TTC549 (cell line): Measurements from ENCODE around the gene MICAL2.
A peak's percentile ranks its signal among the peaks of the same experiment; 100 is the strongest.

Experiments
- FAIRE-seq: peaks from 2 replicates; lab custom pipeline; 2012; peaks lifted over from hg19 to GRCh38; lab: Jason Lieb, UNC

The MICAL2 gene

DNA sequence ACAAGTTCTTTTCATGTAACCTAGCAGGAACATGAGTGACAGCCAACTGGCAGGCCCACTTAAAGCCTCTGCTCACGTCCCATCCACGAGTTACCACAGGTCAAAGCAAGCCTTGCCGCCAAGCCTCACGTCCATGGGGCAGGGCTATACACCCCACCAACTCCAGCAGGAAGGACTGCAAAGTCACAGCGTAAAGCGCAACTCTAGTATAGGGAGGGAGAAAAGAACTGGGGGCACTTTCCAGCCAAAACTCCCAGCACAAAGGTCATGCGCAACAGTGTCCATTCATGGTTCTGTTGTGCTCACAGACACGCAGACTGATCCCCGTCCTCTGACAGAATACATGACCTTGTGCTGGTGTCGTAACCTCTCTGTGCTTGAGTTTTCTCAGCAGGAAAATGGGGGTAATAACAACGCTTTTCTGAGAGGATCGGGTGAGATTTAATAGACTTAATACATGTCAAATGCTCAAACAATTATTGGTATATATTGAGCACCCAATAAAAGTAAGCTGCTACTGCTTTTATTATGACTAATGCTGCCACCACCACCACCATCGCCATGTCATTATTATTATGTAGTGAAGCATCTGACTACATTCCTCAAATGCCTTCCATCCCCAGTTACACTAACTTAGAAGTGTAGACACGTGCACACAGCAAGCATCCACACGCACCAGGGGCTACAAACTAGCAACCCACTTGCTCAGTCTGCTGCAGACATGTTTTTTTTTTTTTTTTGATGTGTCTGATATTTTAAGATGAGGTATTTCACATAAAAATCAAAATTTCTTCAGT, 162.6 kb downstream of the MICAL2 start:
- FAIRE-seq: no peak

DNA sequence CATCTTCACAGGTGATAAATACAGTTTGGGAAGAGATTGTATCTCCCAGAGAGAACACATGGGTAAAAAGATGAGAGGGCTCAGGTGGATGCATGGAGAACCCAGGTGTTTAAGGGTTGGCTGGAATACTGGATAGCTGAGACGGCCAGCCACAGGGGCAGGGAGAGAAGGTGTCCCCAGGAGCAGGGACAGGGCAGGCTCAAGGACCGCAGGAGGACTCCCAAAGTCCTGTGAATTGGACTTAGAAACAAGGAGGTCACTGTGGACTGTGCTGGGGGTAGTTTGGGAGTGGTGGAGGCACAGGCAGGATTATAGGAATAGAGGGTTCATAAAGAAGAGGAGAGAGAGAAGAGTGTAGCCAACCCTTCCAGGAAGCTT, 163.2 kb downstream of the MICAL2 start:
- FAIRE-seq: no peak

DNA sequence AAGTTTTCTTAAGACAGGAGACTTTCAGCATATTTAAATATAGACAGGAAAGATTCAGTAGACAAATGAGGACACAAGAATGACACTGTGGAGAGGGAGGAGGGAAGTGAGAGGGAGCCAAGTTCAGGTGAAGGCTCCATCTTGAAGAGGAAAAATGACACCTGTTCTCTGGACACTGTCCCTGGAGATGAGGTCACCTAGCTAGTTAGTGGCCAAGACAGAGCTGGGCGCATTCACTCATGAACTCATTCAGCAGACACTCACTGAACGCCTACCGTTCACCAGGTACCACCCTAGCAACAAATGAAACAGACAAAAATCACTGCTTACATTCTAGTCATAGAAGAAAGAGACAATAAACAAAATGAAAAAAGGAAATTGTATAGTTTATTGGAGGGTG, 163.7 kb downstream of the MICAL2 start:
- FAIRE-seq: no peak

GRCh38 chr11:12274558-12275197, 164.3 kb downstream of the MICAL2 start:
- FAIRE-seq: no peak

DNA sequence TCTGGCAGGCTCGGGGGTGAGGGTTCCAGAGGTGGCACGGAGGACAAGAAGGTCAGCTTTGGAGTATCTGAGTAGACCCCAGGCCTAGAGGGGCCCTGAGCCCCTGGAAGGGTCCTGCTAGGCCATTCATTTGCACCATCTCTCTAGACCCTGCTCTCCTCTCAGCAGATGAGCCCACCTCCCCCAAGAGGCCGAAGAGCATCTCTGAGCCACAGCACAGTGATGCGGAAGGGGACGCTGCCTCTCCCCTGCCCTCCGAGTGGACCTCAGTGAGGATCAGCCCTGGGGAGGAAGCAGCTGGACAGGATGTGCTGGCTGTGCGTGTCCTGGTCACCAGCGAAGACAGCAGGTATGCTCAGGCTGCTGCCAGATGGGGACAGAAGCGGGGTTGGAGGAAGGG, 165.4 kb downstream of the MICAL2 start:
- FAIRE-seq: no peak

- no peak for FAIRE-seq
Measured at GRCh38 chr11:12276356-12276755, 166.0 kb downstream of the MICAL2 start.

DNA sequence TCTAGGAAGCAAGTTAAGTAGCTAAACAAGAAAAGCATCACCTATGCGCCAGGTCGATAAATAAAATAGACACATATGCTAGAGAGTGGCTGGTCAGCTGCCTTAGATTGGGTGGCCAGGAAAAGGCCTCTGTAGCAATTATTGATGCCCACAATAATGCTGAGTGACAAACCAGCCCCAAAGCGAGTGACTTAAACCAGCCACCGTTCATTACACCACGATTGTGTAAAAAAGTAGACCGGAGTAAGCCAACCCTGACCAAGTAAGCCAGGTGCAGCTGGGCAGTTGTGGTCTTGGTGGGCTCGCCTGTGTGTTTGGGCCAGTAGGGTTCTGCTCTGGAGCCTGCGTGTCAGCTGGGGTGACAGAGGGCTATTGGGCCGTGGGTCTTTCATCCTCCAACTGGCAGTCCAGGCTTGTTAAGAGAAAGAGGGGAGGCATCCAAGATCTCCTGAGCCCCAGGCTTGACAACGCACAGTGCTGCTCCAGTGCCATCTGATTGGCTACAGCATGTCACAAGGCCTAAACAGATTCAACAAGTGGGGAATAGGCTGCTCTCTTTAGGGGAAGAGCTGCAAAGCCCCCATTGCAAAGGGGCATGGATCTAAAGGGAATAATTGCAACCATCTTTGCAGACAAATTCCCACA, 166.6 kb downstream of the MICAL2 start:
- no peak for FAIRE-seq

DNA sequence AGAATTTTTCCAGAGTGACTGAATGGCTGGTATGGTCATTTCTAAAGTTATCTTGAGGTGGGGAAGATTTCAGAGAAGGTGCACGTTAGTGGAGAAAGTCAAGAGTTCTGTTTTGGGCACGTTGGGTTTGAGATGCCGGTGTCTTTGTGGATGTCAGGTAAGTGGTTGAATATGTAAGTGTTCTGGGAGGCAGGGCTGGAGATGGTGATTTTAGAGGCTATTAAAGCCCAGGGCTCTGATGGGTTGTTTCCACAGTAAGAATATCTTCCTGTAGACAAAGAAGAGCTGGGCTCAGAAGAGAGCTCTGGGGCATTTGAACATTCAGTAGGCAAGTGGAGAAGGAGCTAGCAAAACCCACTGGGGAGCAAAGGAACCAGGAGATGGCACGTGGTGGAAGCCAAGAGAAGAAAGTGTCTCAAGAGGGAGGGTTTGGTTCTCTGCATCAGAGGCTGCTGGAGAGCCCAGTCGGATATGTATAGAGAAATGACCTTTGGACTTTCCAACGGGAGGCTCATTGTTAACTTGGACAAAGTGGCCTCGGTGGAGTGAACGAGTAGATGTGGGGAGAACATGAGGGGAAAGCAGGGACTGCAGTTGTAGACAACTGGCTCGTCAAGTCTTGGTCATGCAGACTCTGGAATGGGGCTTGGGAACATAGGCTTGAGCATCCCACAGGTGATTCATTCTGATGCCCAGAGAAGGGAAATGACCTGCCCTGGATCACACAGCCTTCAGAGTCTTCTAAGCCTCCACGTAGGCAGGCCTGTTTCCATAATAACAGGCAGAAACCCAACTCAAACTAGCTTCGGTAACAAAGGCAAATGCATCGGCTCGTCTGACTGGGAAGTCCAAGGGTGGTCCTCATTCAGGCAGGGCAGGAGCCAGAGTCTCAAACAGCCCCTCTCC, 168.6 kb downstream of the MICAL2 start:
- no peak for FAIRE-seq

DNA sequence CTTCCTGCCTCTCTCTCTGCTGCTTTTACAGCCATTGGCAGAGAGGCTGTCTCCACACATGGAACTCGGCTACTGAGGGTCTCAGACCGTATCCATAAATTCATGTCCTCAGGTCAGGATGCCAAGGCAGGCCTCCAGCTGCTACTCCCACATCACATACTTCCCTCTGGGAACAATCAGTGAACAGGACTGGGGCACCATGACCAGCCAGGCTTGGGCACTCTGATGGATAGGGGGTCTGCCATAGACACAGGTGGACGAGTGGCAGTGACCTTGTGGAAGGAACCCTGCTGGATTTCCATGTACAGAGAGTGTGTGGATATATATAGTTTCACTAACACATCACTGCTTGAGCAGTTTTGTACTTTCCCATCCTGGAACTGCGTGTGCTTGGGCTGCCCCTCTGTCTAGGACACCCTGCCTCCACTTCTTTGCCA, 169.3 kb downstream of the MICAL2 start:
- FAIRE-seq: no peak

DNA sequence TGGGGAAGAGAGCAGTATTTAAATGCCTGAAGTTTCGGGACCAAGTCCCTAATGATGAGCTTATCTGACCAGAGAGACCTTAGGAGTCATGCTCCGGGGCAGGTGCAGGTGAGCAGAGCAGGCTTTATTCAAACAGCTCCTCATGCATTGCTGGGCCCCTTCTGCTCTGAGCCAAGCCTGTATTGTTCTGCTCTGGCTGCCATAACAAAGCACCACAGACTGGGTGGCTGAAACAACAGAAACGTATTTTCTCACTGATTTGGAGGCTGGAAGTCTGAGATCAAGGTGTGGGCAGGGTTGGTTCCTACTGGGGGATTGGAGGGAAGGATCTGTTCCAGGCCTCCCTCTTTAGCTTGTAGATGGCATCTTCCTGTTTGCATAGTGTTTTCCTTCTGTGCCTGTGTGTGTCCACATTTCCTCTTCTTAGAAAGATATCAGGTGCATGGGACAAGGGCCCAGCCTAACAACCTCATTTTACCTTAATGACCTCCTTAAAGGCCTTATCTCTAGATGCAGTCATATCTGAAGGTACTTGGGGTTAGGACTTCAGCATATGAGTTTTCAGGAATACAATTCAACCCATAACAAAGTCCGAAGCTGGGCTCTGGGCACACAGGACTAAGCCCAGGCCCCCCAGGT, 169.9 kb downstream of the MICAL2 start:
- FAIRE-seq: no peak

- FAIRE-seq: no peak
Measured at GRCh38 chr11:12280838-12281565, 170.6 kb downstream of the MICAL2 start.

DNA sequence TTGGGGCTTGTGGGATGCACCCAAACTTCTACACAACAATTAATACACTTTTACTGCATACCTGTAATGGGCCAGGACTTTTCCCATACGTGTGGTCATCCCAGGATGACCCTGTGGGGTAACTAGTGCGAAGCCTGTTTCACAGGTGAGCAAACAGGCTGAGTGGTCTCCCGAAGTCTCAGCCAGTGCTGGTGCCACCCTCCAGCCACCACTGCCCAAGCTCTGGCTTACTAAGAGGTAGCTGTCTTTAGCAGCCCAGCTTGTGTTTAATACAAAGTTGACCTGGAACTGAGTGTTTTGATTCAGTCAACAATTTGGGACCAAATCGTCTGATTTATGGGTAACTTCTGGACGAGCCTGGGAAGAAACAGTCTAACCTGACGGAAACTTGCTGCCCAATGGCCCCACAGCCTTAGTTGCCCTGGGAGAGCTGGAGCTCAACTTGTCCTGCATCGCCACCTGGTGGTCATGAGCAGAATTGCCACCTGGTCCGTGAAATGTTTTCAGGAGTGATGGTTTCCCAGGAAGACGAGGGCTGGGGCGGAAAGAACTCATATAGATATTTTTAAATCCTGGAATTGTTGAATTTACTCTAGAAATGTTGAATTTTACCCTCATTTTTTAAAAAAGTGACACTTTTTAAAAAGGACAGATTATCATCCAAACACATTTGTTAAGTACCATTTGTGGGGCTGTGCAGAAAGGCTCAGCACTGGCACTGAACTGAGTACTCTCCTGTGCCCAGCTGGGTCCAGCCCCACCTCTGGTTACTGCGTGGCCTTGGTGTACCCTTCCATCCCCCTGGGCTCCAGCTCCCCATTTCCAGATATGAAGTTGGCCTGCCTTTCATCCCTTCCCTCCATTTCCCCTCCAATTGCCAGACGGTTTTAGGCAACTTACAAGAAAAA, 171.4 kb downstream of the MICAL2 start:
- FAIRE-seq: peak; percentile 47

DNA sequence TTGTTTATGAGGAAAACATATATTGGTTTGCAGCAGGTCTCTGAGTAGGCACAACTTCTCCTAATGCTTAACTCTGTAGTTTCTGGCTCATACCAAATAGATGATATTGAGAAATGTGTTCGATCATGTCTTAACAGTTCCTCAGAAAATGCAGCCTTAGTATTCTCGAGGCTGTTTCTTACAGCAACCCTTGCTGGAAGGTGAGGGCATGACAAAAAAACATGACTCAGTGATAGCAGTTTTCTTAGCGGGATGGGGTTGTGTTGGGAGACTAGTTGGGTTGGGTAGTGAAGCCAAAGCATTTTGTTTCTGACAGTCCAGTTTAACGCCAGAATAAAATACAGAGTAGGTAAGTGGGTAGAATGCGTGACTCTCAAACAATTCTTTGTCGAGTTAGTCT, 172.3 kb downstream of the MICAL2 start:
- no peak for FAIRE-seq

DNA sequence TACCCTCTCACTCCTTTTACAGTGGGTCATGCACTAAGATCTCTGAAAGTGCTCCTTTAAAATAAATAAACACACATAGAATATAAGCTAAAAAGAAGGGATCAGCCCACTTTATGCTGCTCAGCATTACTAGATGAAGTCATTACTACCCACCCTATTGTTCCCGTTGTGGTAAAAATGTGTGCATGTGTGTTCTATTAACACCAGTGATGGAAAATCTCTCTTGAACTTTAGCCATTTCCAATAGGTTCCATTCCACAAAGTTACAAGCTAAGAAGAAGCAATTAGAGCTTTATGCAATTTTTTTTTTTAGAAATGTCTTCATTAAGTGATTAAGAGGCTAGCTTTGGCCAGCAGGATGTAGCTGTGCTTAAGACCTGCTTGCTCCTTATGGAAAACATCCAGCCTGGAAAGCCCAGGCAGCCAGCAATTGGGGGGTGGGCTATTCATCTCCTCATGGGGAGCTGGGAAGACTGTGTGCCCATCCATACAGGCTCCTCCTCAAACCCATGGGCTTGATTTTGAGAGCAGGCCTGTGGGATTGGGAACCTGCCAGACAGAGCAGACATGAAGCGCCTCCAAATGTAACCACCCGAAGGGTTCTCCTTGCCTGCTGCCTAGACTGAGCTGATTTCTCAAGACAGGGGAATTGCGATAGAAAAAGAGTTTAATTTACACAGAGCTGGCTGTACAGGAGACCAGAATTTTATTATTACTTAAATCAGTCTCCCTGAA, 174.1 kb downstream of the MICAL2 start:
- FAIRE-seq: no peak

GRCh38 chr11:12285106-12285505, 174.7 kb downstream of the MICAL2 start:
- FAIRE-seq: peak; percentile 26

DNA sequence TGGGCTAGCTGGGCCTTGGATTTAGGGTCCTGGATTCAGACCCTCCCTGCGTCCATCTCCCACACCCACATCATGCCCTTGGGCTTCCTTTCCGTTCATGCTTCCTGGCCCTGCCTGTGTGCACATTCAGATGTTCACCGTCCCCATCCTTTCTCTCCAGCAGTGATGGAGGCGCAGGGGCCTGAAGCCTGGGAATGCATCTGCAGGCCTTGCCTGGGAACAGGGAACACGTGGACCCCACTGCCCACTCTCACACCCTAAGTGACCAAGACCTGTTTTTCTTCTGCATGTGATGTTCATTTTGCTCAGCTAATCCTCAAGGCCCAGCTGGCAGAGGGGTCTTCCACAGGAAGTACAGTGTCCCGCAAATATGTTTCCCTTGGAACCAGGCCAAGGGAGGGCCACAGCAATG, 175.4 kb downstream of the MICAL2 start:
- FAIRE-seq: no peak

DNA sequence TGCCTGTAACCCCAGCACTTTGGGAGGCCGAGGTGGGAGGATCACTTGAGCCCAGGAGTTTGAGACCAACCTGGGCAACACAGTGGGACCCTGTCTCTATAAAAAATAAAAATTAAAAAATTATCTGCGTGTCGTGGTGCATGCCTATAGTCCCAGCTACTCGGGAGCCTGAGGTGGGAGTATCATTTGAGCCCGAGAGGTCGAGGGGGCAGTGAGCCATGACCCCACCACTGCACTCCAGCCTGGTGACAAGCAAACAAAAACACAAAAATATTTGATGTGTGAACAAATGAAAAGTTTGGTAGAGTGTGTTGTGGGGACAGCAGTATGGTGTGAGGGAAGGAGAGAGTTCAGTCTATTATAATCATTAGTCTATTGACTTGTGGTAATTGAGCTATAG, 176.2 kb downstream of the MICAL2 start:
- no peak for FAIRE-seq

GRCh38 chr11:12287009-12287373, 176.6 kb downstream of the MICAL2 start:
- FAIRE-seq: no peak
